PC-9 (cell line): ENCODE results near the gene KIAA2012. TPM values are rescaled to one million over a fixed set of nuclear protein-coding genes. Genes with fewer than 3 reads are reported as not detected.

ENCODE experiments used
- BruUV-seq: library from RNA; stranded (reverse); fragments of 400-500 nt; replicated peaks from 2 replicates; lab custom pipeline; 2021; lab: Mats Ljungman, UMichigan
- CTCF ChIA-PET: fragments of 300-600 bp; sonication (Branson Sonifier 250); formaldehyde crosslinking; loops from one replicate; lab custom pipeline; 2022; ENCODE audit warnings: antibody characterized with exemption; lab: Charles Lee
- POLR2A ChIA-PET: fragments of 300-600 bp; sonication (Branson Sonifier 250); formaldehyde crosslinking; loops from one replicate; lab custom pipeline; 2022; ENCODE audit warnings: antibody characterized with exemption; ENCODE audit not compliant: unreplicated experiment; lab: Charles Lee
- DNase-seq, 2 experiments: peaks; one replicate each; pipeline versions ENCODE4 v3.0.0 to v3.0.0-alpha.2; 2015 to 2022; ENCODE audit warnings: mixed read lengths in 1 of 2
- H2AFZ ChIP-seq: fragments of 200-600 bp; sonication (generic); 2 replicates; pipeline ENCODE4 v1.8.1; 2017; ENCODE audit warnings: antibody characterized with exemption
- H3F3A ChIP-seq: fragments of 200-600 bp; sonication (generic); 2 replicates; pipeline ENCODE4 v1.8.1; 2017; ENCODE audit warnings: antibody characterized with exemption, mild to moderate bottlenecking, low read depth; ENCODE audit not compliant: insufficient read depth
- H3K27ac ChIP-seq: fragments of 200-600 bp; sonication (generic); 2 replicates; pipeline ENCODE4 v1.6.1; 2016; ENCODE audit warnings: mixed run types
- H3K27me3 ChIP-seq: fragments of 200-600 bp; sonication (generic); 2 replicates; pipeline ENCODE4 v1.6.1; 2016; ENCODE audit warnings: low read depth, mixed run types; ENCODE audit not compliant: insufficient read depth
- H3K36me3 ChIP-seq: fragments of 200-600 bp; sonication (generic); 2 replicates; pipeline ENCODE4 v1.6.1; 2016; ENCODE audit warnings: low read depth, mixed run types
- H3K4me1 ChIP-seq: fragments of 200-600 bp; sonication (generic); replicated peaks from 2 replicates; pipeline ENCODE4 v1.6.1; 2016; ENCODE audit warnings: mixed run types; ENCODE audit not compliant: insufficient read depth
- H3K4me2 ChIP-seq: fragments of 200-600 bp; sonication (generic); 2 replicates; pipeline ENCODE4 v1.6.1; 2017; ENCODE audit warnings: mixed run types
- H3K4me3 ChIP-seq: fragments of 200-600 bp; sonication (generic); 2 replicates; pipeline ENCODE4 v1.6.1; 2016; ENCODE audit warnings: mixed run types
- H3K79me2 ChIP-seq: fragments of 200-600 bp; sonication (generic); 2 replicates; pipeline ENCODE4 v1.6.1; 2017; ENCODE audit warnings: low read depth, mixed run types
- H3K9me2 ChIP-seq: fragments of 200-600 bp; sonication (generic); 2 replicates; pipeline ENCODE4 v1.8.1; 2017; ENCODE audit warnings: mild to moderate bottlenecking; ENCODE audit not compliant: insufficient read depth
- H3K9me3 ChIP-seq: fragments of 200-600 bp; sonication (generic); 2 replicates; pipeline ENCODE4 v1.8.1; 2016; ENCODE audit warnings: low read depth; ENCODE audit not compliant: insufficient read depth
- H4K20me1 ChIP-seq: fragments of 200-600 bp; sonication (generic); 2 replicates; pipeline ENCODE4 v1.8.1; 2017; ENCODE audit not compliant: insufficient read depth
- CTCF ChIP-seq: fragments of 200-600 bp; sonication (generic); conservative IDR thresholded peaks from 2 replicates; pipeline ENCODE4 v1.6.1; 2017; ENCODE audit warnings: mixed run types, antibody characterized with exemption, mild to moderate bottlenecking, moderate library complexity
- EZH2 ChIP-seq: fragments of 200-600 bp; sonication (generic); IDR thresholded peaks from 2 replicates; pipeline ENCODE4 v1.8.0; 2017; ENCODE audit warnings: antibody characterized with exemption, low read depth
- intact Hi-C: fragments of 100-400 bp; cut with micrococcal nuclease; formaldehyde crosslinking; loops from one replicate; pipeline ENCODE4 v1.10.0; 2022; ENCODE audit not compliant: unreplicated experiment
- total RNA-seq: library from RNA; stranded (reverse); gene quantifications from 2 replicates; pipeline ENCODE4 v1.2.3, GENCODE V29; 2021

Gene KIAA2012
- total RNA-seq, 1 experiment from 2014 or later: not detected

GRCh38 chr2:202064171-202064880, 8.7 kb upstream of the KIAA2012 start:
- Histone ChIP-seq H3K9me3 (no peaks in the 10 kb centered on the region), H3K4me3 (no peak overlapping the region), H3K27me3 (no peaks in the 10 kb centered on the region), H3K4me1 (no peaks in the 10 kb centered on the region), H3K36me3 (no peaks in the 10 kb centered on the region), H3F3A (no peaks in the 10 kb centered on the region), H3K4me2 (no peak overlapping the region), H3K9me2 (no peaks in the 10 kb centered on the region), H2AFZ (no peak overlapping the region), H3K79me2 (no peaks in the 10 kb centered on the region), H4K20me1 (no peaks in the 10 kb centered on the region), H3K27ac (no peak overlapping the region)
- DNase-seq: peak; percentile 2 to 36
- TF ChIP-seq CTCF: no peak
- no peak for TF ChIP-seq EZH2
- ChIA-PET POLR2A (interaction anchor here (0.6 to 0.7 kb wide), 2 partner anchors 157 to 830 kb away, joined by 3 to 4 read pairs; no protein-coding TSS in a partner anchor), CTCF (interaction anchor here (0.6 kb wide), 1 partner anchor 185 kb away, joined by 5 read pairs; no protein-coding TSS in a partner anchor)
- intact Hi-C loops: no loop called here
- BruUV-seq: no TSS peak

GRCh38 chr2:202064881-202065230, 8.2 kb upstream of the KIAA2012 start:
- H3K9me3 ChIP-seq: no peaks in the 10 kb centered on the region
- no peaks in the 10 kb centered on the region for H3K9me2 ChIP-seq
- CTCF ChIA-PET: no interaction called here
- H3K27ac ChIP-seq: no peak overlapping the region
- BruUV-seq: no TSS peak
- no peaks in the 10 kb centered on the region for H3K79me2 ChIP-seq
- H4K20me1 ChIP-seq: no peaks in the 10 kb centered on the region
- TF ChIP-seq EZH2: no peak
- intact Hi-C loops: no loop called here
- POLR2A ChIA-PET: interaction anchor here (0.7 kb wide), 1 partner anchor 157 kb away, joined by 4 read pairs; no protein-coding TSS in a partner anchor
- H3K4me3 ChIP-seq: no peak overlapping the region
- H3F3A ChIP-seq: no peaks in the 10 kb centered on the region
- H2AFZ ChIP-seq: no peak overlapping the region
- no peaks in the 10 kb centered on the region for H3K36me3 ChIP-seq
- DNase-seq: no peak
- no peak overlapping the region for H3K4me2 ChIP-seq
- no peaks in the 10 kb centered on the region for H3K27me3 ChIP-seq
- H3K4me1 ChIP-seq: no peaks in the 10 kb centered on the region

- ChIA-PET CTCF (no interaction called here), POLR2A (no interaction called here)
- H3K27ac ChIP-seq: no peak overlapping the region
- no peaks in the 10 kb centered on the region for H3F3A ChIP-seq
- no peaks in the 10 kb centered on the region for H3K9me3 ChIP-seq
- TF ChIP-seq EZH2 (no peak), CTCF (no peak)
- no peak overlapping the region for H3K4me3 ChIP-seq
- no peaks in the 10 kb centered on the region for H4K20me1 ChIP-seq
- intact Hi-C loops: no loop called here
- H3K79me2 ChIP-seq: no peaks in the 10 kb centered on the region
- no peak for DNase-seq
- no peaks in the 10 kb centered on the region for H3K4me1 ChIP-seq
- H3K4me2 ChIP-seq: no peak overlapping the region
- no peaks in the 10 kb centered on the region for H3K36me3 ChIP-seq
- BruUV-seq: no TSS peak
- H3K9me2 ChIP-seq: no peaks in the 10 kb centered on the region
- no peak overlapping the region for H2AFZ ChIP-seq
- no peaks in the 10 kb centered on the region for H3K27me3 ChIP-seq
These were observed 7.2 kb upstream of the KIAA2012 start for GRCh38 chr2:202065876-202066275.
